Measurements from ENCODE around the gene ATG10. TPM values are rescaled to one million over a fixed set of nuclear protein-coding genes. Genes with fewer than 3 reads are reported as not detected.

ATG10 gene
- total RNA-seq, 4 donors from 2014 or later = 8.5 to 15.2 (median 11.6) TPM

- WGBS, 2 donors = 92 to 94% methylated on average over 4 of the region's 4 CpGs
- no peaks in the 10 kb centered on the region for H3K36me3 ChIP-seq
- no peak for TF ChIP-seq POLR2A (IDR thresholded peaks at IDR 0.05)
- TF ChIP-seq, protein P1, sequence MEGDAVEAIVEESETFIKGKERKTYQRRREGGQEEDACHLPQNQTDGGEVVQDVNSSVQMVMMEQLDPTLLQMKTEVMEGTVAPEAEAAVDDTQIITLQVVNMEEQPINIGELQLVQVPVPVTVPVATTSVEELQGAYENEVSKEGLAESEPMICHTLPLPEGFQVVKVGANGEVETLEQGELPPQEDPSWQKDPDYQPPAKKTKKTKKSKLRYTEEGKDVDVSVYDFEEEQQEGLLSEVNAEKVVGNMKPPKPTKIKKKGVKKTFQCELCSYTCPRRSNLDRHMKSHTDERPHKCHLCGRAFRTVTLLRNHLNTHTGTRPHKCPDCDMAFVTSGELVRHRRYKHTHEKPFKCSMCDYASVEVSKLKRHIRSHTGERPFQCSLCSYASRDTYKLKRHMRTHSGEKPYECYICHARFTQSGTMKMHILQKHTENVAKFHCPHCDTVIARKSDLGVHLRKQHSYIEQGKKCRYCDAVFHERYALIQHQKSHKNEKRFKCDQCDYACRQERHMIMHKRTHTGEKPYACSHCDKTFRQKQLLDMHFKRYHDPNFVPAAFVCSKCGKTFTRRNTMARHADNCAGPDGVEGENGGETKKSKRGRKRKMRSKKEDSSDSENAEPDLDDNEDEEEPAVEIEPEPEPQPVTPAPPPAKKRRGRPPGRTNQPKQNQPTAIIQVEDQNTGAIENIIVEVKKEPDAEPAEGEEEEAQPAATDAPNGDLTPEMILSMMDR (IDR thresholded peaks at IDR 0.05) = no peak
Measured at GRCh38 chr5:82296929-82297328, 325.1 kb downstream of the ATG10 start.

GRCh38 chr5:82297711-82298110 is 325.9 kb downstream of the ATG10 start:
- H3K4me3 ChIP-seq (replicated peaks in 1 of 3) = no peak overlapping the region
- H3K36me3 ChIP-seq = no peaks in the 10 kb centered on the region
- no peaks in the 10 kb centered on the region for H3K4me1 ChIP-seq
- WGBS, 2 donors = 62 to 65% methylated on average over 3 of the region's 3 CpGs
- no peaks in the 10 kb centered on the region for H3K9me3 ChIP-seq
- H3K27me3 ChIP-seq = no peaks in the 10 kb centered on the region
- DNase-seq = no peak
- no peak overlapping the region for H3K27ac ChIP-seq
- intact Hi-C loops (cut with DNase I) = no loop called here
- TF ChIP-seq, protein P1 (IDR thresholded peaks at IDR 0.05) = no peak
- no peak for TF ChIP-seq POLR2A (IDR thresholded peaks at IDR 0.05)

More at GRCh38 chr5:82296929-82297328, 325.1 kb downstream of the ATG10 start:
- Histone ChIP-seq H3K4me3 (replicated peaks in 1 of 3) (no peak overlapping the region), H3K27ac (no peak overlapping the region), H3K9me3 (no peaks in the 10 kb centered on the region), H3K4me1 (no peaks in the 10 kb centered on the region), H3K27me3 (no peaks in the 10 kb centered on the region)
- intact Hi-C loops (cut with DNase I) = no loop called here
- no peak for DNase-seq

GRCh38 chr5:82298668-82299067 is 326.8 kb downstream of the ATG10 start:
- no peak for DNase-seq
- no peak overlapping the region for H3K27ac ChIP-seq
- WGBS, 2 donors = 73 to 77% methylated on average over 2 of the region's 2 CpGs
- intact Hi-C loops (cut with DNase I) = no loop called here
- H3K9me3 ChIP-seq = no peaks in the 10 kb centered on the region
- TF ChIP-seq, protein P1 (IDR thresholded peaks at IDR 0.05) = no peak
- no peak for TF ChIP-seq POLR2A (IDR thresholded peaks at IDR 0.05)
- no peak overlapping the region for H3K4me3 ChIP-seq (replicated peaks in 1 of 3)
- H3K4me1 ChIP-seq = no peaks in the 10 kb centered on the region
- no peaks in the 10 kb centered on the region for H3K27me3 ChIP-seq
- H3K36me3 ChIP-seq = no peaks in the 10 kb centered on the region

DNA sequence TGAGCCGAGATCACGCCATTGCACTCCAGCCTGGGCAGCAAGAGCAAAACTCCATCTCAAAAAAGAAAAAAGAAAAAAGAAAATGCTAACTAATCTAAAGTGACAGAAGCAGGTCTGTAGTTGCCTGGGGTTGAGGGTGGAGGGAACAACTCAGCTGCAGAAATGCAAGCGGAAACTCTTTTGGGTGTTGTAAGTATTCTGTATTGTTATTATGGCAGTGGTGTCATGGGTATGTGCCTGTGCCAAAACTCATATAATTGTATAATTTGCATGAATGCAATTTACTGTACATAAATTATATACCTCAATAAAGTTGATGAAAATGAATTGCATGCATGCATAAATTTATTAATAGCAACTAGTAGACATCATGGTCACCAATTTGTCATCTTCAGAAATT is 329.4 kb downstream of the ATG10 start:
- Histone ChIP-seq H3K27ac (no peak overlapping the region), H3K4me3 (replicated peaks in 1 of 3) (no peak overlapping the region), H3K27me3 (no peaks in the 10 kb centered on the region), H3K36me3 (no peaks in the 10 kb centered on the region), H3K4me1 (no peaks in the 10 kb centered on the region), H3K9me3 (no peaks in the 10 kb centered on the region)
- no peak for TF ChIP-seq POLR2A (IDR thresholded peaks at IDR 0.05)
- TF ChIP-seq, protein P1 (IDR thresholded peaks at IDR 0.05) = no peak
- 94 to 95% methylated on average over 3 of the region's 3 CpGs for WGBS, 2 donors
- intact Hi-C loops (cut with DNase I) = no loop called here
- no peak for DNase-seq

Small RNA genes lying within 50 kb of the gene (small RNA-seq; reads per million reads assigned to genes)
- gene AC010598.1 = not detected
- not detected for gene RN7SL378P

Other genes with a start within 250 kb of the ATG10 start
- gene SSBP2, start 220.9 kb upstream of the ATG10 start, total RNA-seq = 10 to 100 TPM; 38.6 to 58.5 (median 51.8) TPM

Data from thyroid gland (tissue), 4 donors.